Spleen (tissue), 3 donors: ENCODE data around the gene TYRO3.

Experiments used
- POLR2A ChIP-seq, 3 donors: fragments of 450-650 bp; IDR thresholded peaks; one replicate each; pipeline ENCODE4 v1.5.1; 2017; ENCODE audit warnings: antibody characterized with exemption in 3 of 3, mild to moderate bottlenecking in 1 of 3
- POLR2AphosphoS5 ChIP-seq, 3 donors: sonication (generic); formaldehyde crosslinking; IDR thresholded peaks; one replicate each; pipeline ENCODE4 v1.5.1; 2017; ENCODE audit warnings: antibody characterized with exemption in 3 of 3

DNA sequence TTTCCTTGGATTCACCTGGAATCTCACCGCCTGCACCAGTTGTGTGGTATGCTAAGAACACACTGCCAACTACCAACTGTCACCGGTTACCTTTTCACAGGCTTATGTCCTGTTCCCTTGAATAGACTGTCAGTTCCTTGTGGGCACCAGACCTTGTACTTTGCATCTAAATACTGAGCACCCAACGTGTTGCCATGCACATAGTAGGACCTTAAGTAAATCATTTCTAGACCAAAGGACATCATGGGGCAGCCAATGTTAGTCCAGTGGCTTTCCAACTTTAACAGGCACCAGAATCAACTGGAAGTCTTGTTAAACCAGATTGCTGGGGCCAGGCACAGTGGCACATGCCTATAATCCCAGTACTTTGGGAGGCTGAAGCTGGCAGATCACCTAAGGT is 13.8 kb upstream of the TYRO3 start:
- no peak for TF ChIP-seq POLR2A (IDR thresholded peaks at IDR 0.05)
- TF ChIP-seq POLR2AphosphoS5 (IDR thresholded peaks at IDR 0.05): no peak
